GM20431 (cell line): Measurements from ENCODE around the gene PPP3CB.

Experiments used
- in situ Hi-C: fragments of 300-500 bp; cut with MseI, MboI; formaldehyde crosslinking; loops from one replicate; pipeline ENCODE4 v1.15.0; 2020; ENCODE audit warnings: low sequenced_read_pairs; ENCODE audit not compliant: unreplicated experiment

The PPP3CB gene

GRCh38 chr10:73486601-73487000, 9.2 kb downstream of the PPP3CB start:
- in situ Hi-C loops = no loop called here

- in situ Hi-C loops = no loop called here
Observed at GRCh38 chr10:73485320-73485719, 10.5 kb downstream of the PPP3CB start.

DNA sequence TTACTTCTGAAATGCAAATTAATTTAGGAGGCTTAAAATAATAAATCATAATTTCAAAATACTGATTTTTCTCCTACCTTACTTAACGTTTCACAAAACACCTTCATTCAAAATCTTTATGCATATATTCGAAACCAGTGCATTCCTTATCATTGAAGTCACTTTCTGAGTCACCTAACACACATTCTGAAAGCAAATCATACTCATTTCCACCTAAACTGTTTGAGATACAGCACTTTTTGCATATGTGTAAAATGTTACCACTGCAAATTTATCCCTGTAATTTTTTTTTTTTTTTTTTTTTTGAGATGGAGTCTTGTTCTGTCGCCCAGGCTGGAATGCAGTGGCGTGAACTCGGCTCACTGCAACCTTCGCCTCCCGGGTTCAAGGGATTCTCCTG, 15.7 kb downstream of the PPP3CB start:
- in situ Hi-C loops = no loop called here

- in situ Hi-C loops = no loop called here
Observed at GRCh38 chr10:73478636-73479035, 17.2 kb downstream of the PPP3CB start.

- in situ Hi-C loops = no loop called here
Observed at GRCh38 chr10:73471226-73471625, 24.6 kb downstream of the PPP3CB start.

DNA sequence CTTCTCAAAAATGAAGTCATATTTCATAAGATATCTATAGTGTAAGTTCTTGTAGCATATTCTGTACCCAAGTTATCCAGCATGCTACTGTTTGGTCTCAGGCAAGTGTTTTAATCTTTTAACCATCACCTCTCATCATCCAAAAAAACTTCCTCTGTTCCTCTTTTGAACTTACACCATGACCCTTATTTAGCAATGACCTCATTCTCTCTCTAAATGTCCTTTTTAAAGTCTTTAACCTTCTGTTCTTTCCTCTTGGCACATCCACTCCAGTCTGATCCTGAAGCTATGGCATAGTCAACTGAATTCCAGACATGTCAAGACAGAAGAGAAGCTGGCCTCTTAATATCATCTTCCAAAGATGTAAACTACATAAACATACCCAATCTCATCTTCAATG, 26.2 kb downstream of the PPP3CB start:
- in situ Hi-C loops = no loop called here

DNA sequence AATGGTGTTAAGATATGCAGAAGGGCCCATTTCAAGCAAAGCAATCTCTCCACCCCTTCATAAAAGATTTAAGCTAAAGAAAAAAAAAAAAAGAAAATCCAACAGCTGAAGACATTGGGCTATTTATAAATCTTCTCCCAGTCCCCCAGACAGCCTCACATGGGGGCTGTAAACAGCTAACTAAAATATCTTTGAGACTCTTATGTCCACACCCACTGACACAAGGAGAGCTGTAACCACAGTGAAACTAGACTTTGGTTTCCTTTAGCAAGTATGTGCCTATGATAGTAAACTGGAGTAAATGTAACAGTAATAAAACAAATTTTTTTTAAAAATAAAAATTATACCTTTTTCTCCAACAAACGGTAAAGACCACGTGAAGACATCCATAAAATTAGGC, 28.6 kb downstream of the PPP3CB start:
- in situ Hi-C loops = no loop called here

GRCh38 chr10:73465978-73466726, 29.7 kb downstream of the PPP3CB start:
- in situ Hi-C loops = no loop called here

DNA sequence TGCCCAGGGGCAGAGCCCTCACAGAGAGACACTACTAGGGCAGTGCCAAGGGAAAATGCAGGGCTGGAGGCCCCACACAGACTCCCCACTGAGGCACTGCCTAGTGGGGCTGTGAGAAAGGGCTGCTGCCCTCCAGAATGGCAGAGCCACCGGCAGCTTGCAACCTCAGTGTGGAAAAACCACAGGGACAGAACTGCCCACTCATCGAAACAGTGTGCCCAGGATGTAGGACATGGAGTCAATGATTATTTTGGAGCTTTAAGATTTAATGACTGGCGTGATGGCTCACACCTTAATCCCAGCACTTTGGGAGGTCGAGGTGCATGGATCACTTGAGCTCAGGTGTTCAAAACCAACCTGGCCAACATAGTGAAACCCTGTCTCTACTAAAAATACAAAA, 34.9 kb downstream of the PPP3CB start:
- in situ Hi-C loops = no loop called here

DNA sequence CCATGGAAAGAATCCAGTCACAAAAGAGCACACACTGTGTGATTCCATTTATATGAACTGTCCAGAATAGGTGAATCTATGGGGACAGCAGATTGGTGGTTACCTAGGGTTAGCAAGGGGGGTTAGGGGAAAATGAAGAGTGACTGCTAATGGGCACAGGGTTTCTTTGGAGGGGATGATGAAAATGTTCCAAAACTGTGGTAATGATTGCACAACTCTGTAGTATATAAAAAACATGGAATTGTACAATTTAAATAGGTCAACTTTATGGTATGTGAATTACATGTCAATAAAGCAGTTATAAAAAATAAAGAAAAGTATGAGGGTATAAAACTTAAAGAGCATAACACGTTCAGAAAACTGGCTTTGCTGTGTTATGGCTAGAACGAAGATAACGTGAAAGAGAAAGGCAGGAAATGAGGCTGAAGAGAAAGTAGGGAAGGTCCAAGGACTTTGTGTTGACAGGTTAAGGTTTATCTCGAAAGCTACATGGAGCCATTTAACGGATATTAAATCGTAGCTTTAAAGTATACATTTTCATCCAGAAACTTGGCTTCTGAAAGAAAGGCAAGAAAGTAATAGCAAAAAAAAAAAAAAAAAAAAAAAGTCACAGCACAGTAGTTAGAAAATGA, 36.0 kb downstream of the PPP3CB start:
- in situ Hi-C loops = no loop called here

DNA sequence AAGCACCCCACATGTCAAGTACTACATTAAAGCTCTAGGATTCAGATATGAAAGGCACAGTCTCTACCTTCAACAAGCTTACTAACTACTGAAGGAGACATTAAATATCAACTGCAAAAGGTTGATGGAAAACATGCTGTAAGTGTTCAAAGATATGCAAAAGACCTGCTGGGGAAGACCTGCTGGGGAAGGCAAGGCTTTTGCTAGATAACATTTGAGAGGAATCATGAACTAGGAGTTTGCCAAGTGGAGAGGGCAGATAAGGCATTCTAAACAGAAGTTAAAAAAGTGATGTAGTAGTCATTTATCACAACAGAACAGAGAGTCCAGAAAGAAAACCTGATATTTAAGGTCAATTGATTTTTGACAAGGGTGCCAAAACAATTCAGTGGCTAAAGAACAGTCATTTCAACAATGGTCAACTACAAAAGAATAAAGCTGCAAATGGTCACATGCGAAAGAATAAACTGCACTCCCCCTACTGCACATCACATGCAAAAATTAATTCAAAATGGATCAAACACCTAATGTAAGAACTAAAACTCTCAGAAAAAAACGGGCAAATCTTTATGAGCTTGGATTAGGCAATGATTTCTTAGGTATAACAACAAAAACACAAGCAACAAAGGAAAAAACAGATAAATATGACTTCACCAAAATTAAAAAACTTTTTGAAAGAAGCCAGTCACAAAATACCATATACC, 39.5 kb downstream of the PPP3CB start:
- in situ Hi-C loops = no loop called here

GRCh38 chr10:73449113-73449512, 46.7 kb downstream of the PPP3CB start:
- in situ Hi-C loops = no loop called here

DNA sequence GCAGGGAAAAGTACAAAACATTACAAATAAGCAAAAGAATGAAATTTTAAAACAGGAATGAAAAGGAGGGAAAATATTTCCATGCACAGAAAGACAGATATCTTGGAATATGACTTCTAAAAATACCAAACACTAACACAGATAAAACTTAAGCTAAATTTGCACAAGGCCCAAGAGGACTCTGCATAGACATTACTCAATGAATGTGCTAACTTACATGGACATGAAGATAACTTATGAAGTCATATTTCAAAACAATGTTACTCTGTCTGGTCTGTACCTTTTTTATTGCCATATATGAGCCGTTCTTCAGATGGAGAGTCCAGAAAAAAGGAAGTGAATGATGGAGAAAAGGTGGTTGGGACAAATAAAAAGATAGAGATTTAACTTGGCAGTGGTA, 47.4 kb downstream of the PPP3CB start:
- in situ Hi-C loops = no loop called here

DNA sequence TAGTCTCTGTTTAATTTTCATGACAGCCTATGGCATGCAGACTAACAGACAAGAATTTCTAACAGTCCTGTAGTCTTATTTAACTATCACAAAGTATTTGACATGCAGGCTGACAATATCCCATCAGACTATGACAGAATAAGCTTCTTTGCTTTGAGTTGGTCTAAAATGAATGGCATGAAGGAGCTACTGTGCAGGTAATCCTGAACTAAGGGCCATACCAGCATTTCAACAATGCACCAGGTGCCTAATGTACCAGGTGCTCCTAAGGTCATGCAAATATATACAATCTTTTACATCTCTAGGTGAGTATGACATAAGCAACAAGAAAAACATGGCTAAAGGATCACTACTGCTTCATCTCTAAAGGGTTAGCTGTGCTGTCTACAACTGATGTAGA, 48.9 kb downstream of the PPP3CB start:
- in situ Hi-C loops = no loop called here

GRCh38 chr10:73444457-73444856, 51.4 kb downstream of the PPP3CB start:
- in situ Hi-C loops = no loop called here

- in situ Hi-C loops = no loop called here
Observed at GRCh38 chr10:73439605-73440312, 56.1 kb downstream of the PPP3CB start.

DNA sequence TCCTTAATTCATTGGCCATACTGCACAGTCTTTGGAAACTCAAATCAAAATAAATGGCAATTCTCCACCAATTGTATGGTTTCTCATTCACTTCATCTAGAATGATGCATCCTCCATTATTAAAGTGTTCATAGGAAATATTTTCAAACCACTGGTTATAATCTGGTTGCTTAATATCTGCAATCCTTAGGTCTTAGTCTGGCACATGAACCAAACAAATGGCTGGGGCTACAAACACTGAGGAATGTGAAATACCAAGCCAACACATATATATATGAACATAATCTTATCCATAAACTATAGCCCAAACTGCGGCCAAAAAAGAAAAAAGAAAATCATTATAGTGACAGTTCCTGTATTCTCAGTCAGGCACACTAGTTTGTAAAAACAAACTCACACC, 56.8 kb downstream of the PPP3CB start:
- in situ Hi-C loops = no loop called here

- in situ Hi-C loops = no loop called here
Observed at GRCh38 chr10:73433538-73433867, 62.3 kb downstream of the PPP3CB start, which contains the start of gene MSS51. MSS51 (minus strand) TSS chr10:73433561; CDS start chr10:73428284, 5,277 bp downstream.

GRCh38 chr10:73432646-73433537, 62.9 kb downstream of the PPP3CB start:
- in situ Hi-C loops = no loop called here

DNA sequence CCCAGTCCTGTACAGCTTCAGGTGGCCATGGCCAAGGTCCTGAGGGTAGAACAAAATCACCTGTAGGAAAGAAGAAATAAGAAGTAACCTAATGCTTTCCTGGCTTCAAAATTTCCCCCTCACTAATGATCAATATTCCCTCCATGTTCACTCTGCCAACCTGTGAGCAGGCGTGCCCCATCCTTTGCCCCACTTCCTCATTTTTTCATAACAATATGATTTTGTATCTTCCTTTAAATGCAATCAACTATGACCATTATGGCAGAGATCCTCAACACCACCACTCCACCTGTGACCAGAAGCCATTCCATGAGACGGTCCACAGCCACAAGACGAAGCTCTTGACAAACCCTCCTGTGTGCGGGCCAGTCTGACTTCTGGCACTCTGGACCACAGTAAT, 69.5 kb downstream of the PPP3CB start:
- in situ Hi-C loops = no loop called here
